ENCODE results near the gene PPFIBP2. TPM values are rescaled to one million over a fixed set of nuclear protein-coding genes. Genes with fewer than 3 reads are reported as not detected.
"Not testable (repeated sequence)": the region's sequence is repeated elsewhere in the genome, so short reads cannot be mapped to it uniquely, and the experiment has no call there.

Gene PPFIBP2
- total RNA-seq, 2 experiments from 2014 or later = 7.9 to 13.2 TPM

- H3K27ac Mint-ChIP-seq; DNase-seq; H3K36me3 Mint-ChIP-seq (ENCODE audit: low read depth); ATAC-seq; H3K27me3 Mint-ChIP-seq; POLR2A ChIA-PET; H3K4me3 Mint-ChIP-seq; H3K9me3 Mint-ChIP-seq (ENCODE audit: low read depth): not testable (repeated sequence)
- CTCF ChIA-PET = interaction anchor here (0.7 kb wide), 1 partner anchor 24 kb away, joined by 3 read pairs; no protein-coding TSS in a partner anchor
- intact Hi-C loops (cut with DNase I, micrococcal nuclease) = loop anchor here (10.0 kb wide), 2 partner anchors 1033 to 1103 kb away; partner anchors contain the start of genes APBB1 (in 1 of the 2), ARFIP2 (in 1 of the 2) and TIMM10B (in 1 of the 2)
- H3K4me1 Mint-ChIP-seq = peaks cover 38% of the 10 kb centered on the region
Observed at GRCh38 chr11:7517743-7518142, 3.9 kb downstream of the PPFIBP2 start.

GRCh38 chr11:7518811-7519562 is 5.2 kb downstream of the PPFIBP2 start:
- Mint-ChIP-seq H3K27ac (no peak overlapping the region), H3K9me3 (ENCODE audit: low read depth) (no peaks in the 10 kb centered on the region), H3K27me3 (peaks cover 2% of the 10 kb centered on the region), H3K4me1 (peaks cover 45% of the 10 kb centered on the region), H3K4me3 (no peak overlapping the region), H3K36me3 (ENCODE audit: low read depth) (peaks cover 3% of the 10 kb centered on the region)
- intact Hi-C loops (cut with DNase I, micrococcal nuclease) = loop anchor here (10.0 kb wide), 2 partner anchors 1034 to 1104 kb away; partner anchors contain the start of genes APBB1 (in 1 of the 2), ARFIP2 (in 1 of the 2) and TIMM10B (in 1 of the 2)
- ATAC-seq = no peak
- CTCF ChIA-PET = no interaction called here
- POLR2A ChIA-PET = no interaction called here
- no peak for DNase-seq

- ATAC-seq (peak; percentile 17), DNase-seq (no peak)
- H3K36me3 Mint-ChIP-seq (ENCODE audit: low read depth) = peaks cover 3% of the 10 kb centered on the region
- H3K9me3 Mint-ChIP-seq (ENCODE audit: low read depth) = no peaks in the 10 kb centered on the region
- H3K27me3 Mint-ChIP-seq = peaks cover under 1% of the 10 kb centered on the region
- H3K4me1 Mint-ChIP-seq = peaks cover 51% of the 10 kb centered on the region
- CTCF ChIA-PET = interaction anchor here (0.6 to 2.0 kb wide), 11 partner anchors 8 to 471 kb away, joined by 3 to 17 read pairs (median 4); no protein-coding TSS in a partner anchor
- H3K27ac Mint-ChIP-seq = no peak overlapping the region
- no peak overlapping the region for H3K4me3 Mint-ChIP-seq
- POLR2A ChIA-PET = interaction anchor here (0.6 to 1.0 kb wide), 2 partner anchors 8 to 826 kb away, joined by 3 to 4 read pairs; no protein-coding TSS in a partner anchor
- intact Hi-C loops (cut with DNase I, micrococcal nuclease) = no loop called here
Observed at GRCh38 chr11:7520011-7520942, 6.5 kb downstream of the PPFIBP2 start.

- CTCF ChIA-PET = interaction anchor here (0.6 to 2.0 kb wide), 12 partner anchors 8 to 819 kb away, joined by 3 to 17 read pairs (median 4); no protein-coding TSS in a partner anchor
- POLR2A ChIA-PET = interaction anchor here (1.0 kb wide), 1 partner anchor 8 kb away, joined by 3 read pairs; no protein-coding TSS in a partner anchor
- H3K36me3 Mint-ChIP-seq (ENCODE audit: low read depth) = peaks cover 2% of the 10 kb centered on the region
- no peak for DNase-seq
- no peaks in the 10 kb centered on the region for H3K9me3 Mint-ChIP-seq (ENCODE audit: low read depth)
- no peaks in the 10 kb centered on the region for H3K27me3 Mint-ChIP-seq
- intact Hi-C loops (cut with DNase I, micrococcal nuclease) = no loop called here
- H3K27ac Mint-ChIP-seq = no peak overlapping the region
- peaks cover 49% of the 10 kb centered on the region for H3K4me1 Mint-ChIP-seq
- no peak overlapping the region for H3K4me3 Mint-ChIP-seq
- ATAC-seq = peak; percentile 83
Observed at GRCh38 chr11:7520981-7521487, 7.2 kb downstream of the PPFIBP2 start.

GRCh38 chr11:7522121-7522520 is 8.3 kb downstream of the PPFIBP2 start:
- Mint-ChIP-seq H3K9me3 (ENCODE audit: low read depth) (no peaks in the 10 kb centered on the region), H3K4me1 (peaks cover 49% of the 10 kb centered on the region), H3K27me3 (no peaks in the 10 kb centered on the region), H3K4me3 (no peak overlapping the region), H3K27ac (no peak overlapping the region), H3K36me3 (ENCODE audit: low read depth) (no peaks in the 10 kb centered on the region)
- ChIA-PET CTCF (interaction anchor here (1.0 to 2.0 kb wide), 9 partner anchors 8 to 173 kb away, joined by 3 to 17 read pairs (median 7); partner anchors contain the start of gene PPFIBP2), POLR2A (no interaction called here)
- no peak for ATAC-seq
- DNase-seq = no peak
- intact Hi-C loops (cut with DNase I, micrococcal nuclease) = no loop called here

GRCh38 chr11:7522546-7522945 is 8.7 kb downstream of the PPFIBP2 start:
- DNase-seq (no peak), ATAC-seq (no peak)
- ChIA-PET POLR2A (interaction anchor here (0.6 kb wide), 1 partner anchor 13 kb away, joined by 4 read pairs; no protein-coding TSS in a partner anchor), CTCF (interaction anchor here (1.0 to 2.0 kb wide), 3 partner anchors 9 to 21 kb away, joined by 3 to 8 read pairs (median 5); partner anchors contain the start of gene PPFIBP2)
- Mint-ChIP-seq H3K9me3 (ENCODE audit: low read depth) (no peaks in the 10 kb centered on the region), H3K4me3 (no peak overlapping the region), H3K4me1 (peaks cover 49% of the 10 kb centered on the region), H3K36me3 (ENCODE audit: low read depth) (no peaks in the 10 kb centered on the region), H3K27ac (no peak overlapping the region), H3K27me3 (no peaks in the 10 kb centered on the region)
- intact Hi-C loops (cut with DNase I, micrococcal nuclease) = no loop called here

- Mint-ChIP-seq H3K4me1 (peaks cover 57% of the 10 kb centered on the region), H3K4me3 (no peak overlapping the region), H3K36me3 (ENCODE audit: low read depth) (no peaks in the 10 kb centered on the region), H3K9me3 (ENCODE audit: low read depth) (no peaks in the 10 kb centered on the region), H3K27ac (peak overlapping the region; percentile 39), H3K27me3 (no peaks in the 10 kb centered on the region)
- intact Hi-C loops (cut with DNase I, micrococcal nuclease) = no loop called here
- DNase-seq (no peak), ATAC-seq (no peak)
- CTCF ChIA-PET = interaction anchor here (0.7 kb wide), 1 partner anchor 25 kb away, joined by 3 read pairs; no protein-coding TSS in a partner anchor
- POLR2A ChIA-PET = interaction anchor here (0.6 kb wide), 1 partner anchor 12 kb away, joined by 4 read pairs; no protein-coding TSS in a partner anchor
Observed at GRCh38 chr11:7523416-7524210, 9.8 kb downstream of the PPFIBP2 start.

- Mint-ChIP-seq H3K27ac (no peak overlapping the region), H3K9me3 (ENCODE audit: low read depth) (no peaks in the 10 kb centered on the region), H3K27me3 (no peaks in the 10 kb centered on the region), H3K4me1 (peaks cover 62% of the 10 kb centered on the region), H3K4me3 (no peak overlapping the region), H3K36me3 (ENCODE audit: low read depth) (no peaks in the 10 kb centered on the region)
- ChIA-PET CTCF (interaction anchor here (0.6 kb wide), 1 partner anchor 409 kb away, joined by 3 read pairs; no protein-coding TSS in a partner anchor), POLR2A (no interaction called here)
- intact Hi-C loops (cut with DNase I, micrococcal nuclease) = no loop called here
- DNase-seq (no peak), ATAC-seq (no peak)
Observed at GRCh38 chr11:7524462-7525235, 10.8 kb downstream of the PPFIBP2 start.

GRCh38 chr11:7525424-7525823 is 11.6 kb downstream of the PPFIBP2 start:
- ChIA-PET CTCF (no interaction called here), POLR2A (no interaction called here)
- ATAC-seq = no peak
- H3K4me1 Mint-ChIP-seq = peaks cover 70% of the 10 kb centered on the region
- no peak overlapping the region for H3K4me3 Mint-ChIP-seq
- intact Hi-C loops (cut with DNase I, micrococcal nuclease) = no loop called here
- H3K9me3 Mint-ChIP-seq (ENCODE audit: low read depth) = no peaks in the 10 kb centered on the region
- H3K27me3 Mint-ChIP-seq = no peaks in the 10 kb centered on the region
- no peak for DNase-seq
- H3K36me3 Mint-ChIP-seq (ENCODE audit: low read depth) = no peaks in the 10 kb centered on the region
- H3K27ac Mint-ChIP-seq = no peak overlapping the region

- Mint-ChIP-seq H3K27me3 (no peaks in the 10 kb centered on the region), H3K9me3 (ENCODE audit: low read depth) (no peaks in the 10 kb centered on the region), H3K36me3 (ENCODE audit: low read depth) (no peaks in the 10 kb centered on the region), H3K4me3 (no peak overlapping the region), H3K27ac (peak overlapping the region; percentile 69), H3K4me1 (peaks cover 81% of the 10 kb centered on the region)
- peak; percentile 83 for ATAC-seq
- peak; percentile 36 for DNase-seq
- ChIA-PET CTCF (interaction anchor here (0.9 kb wide), 1 partner anchor 8 kb away, joined by 3 read pairs; no protein-coding TSS in a partner anchor), POLR2A (no interaction called here)
- intact Hi-C loops (cut with DNase I, micrococcal nuclease) = no loop called here
Observed at GRCh38 chr11:7527029-7527428, 13.2 kb downstream of the PPFIBP2 start.
